Breast epithelium (tissue), 4 donors: ENCODE results near the gene BBLN. TPM values are rescaled to one million over a fixed set of nuclear protein-coding genes. Genes with fewer than 3 reads are reported as not detected.
A peak's percentile ranks its signal among the peaks of the same experiment; 100 is the strongest.
"Not testable (repeated sequence)": the region's sequence is repeated elsewhere in the genome, so short reads cannot be mapped to it uniquely, and the experiment has no call there.

Source experiments
- DNase-seq, 2 donors: peaks; one replicate each; pipeline ENCODE4 v3.0.0-alpha.2; 2019; ENCODE audit warnings: low spot score in 2 of 2
- H3K27ac ChIP-seq, 2 donors: fragments of 200-600 bp; sonication (generic) in 1 of 2; one replicate each; pipeline ENCODE4 v1.5.1; 2016 to 2019; ENCODE audit warnings: mild to moderate bottlenecking in 1 of 2
- H3K27me3 ChIP-seq, 2 donors: fragments of 200-600 bp; sonication (generic) in 1 of 2; one replicate each; pipeline versions ENCODE4 v1.5.1 to v1.6.0; 2017 to 2019; ENCODE audit warnings: control low read depth in 1 of 2, mild to moderate bottlenecking in 1 of 2
- H3K36me3 ChIP-seq: fragments of 200-600 bp; one replicate; pipeline ENCODE4 v1.5.1; 2019
- H3K4me1 ChIP-seq, 2 donors: fragments of 200-600 bp; sonication (generic); one replicate each; pipeline ENCODE4 v1.5.1; 2016 to 2019; ENCODE audit warnings: control low read depth in 1 of 2
- H3K4me3 ChIP-seq, 3 donors: fragments of 200-600 bp; sonication (generic); 1 replicate in 2 of 3; 2 replicates in 1 of 3; pipeline ENCODE4 v1.5.1; 2016 to 2019; ENCODE audit warnings: mild to moderate bottlenecking in 3 of 3, moderate library complexity in 2 of 3
- H3K9me3 ChIP-seq, 2 donors: fragments of 200-600 bp; sonication (generic) in 1 of 2; one replicate each; pipeline ENCODE4 v1.5.1; 2016 to 2019; ENCODE audit warnings: control low read depth in 1 of 2
- CTCF ChIP-seq, 3 donors: fragments of 450-650 bp; IDR thresholded peaks; one replicate each; pipeline ENCODE4 v1.5.1; 2016 to 2017; ENCODE audit warnings: antibody characterized with exemption in 3 of 3, mild to moderate bottlenecking in 3 of 3, moderate library complexity in 3 of 3
- POLR2A ChIP-seq: fragments of 450-650 bp; IDR thresholded peaks from one replicate; pipeline ENCODE4 v1.6.1; 2016; ENCODE audit warnings: antibody characterized with exemption, mild to moderate bottlenecking, moderate library complexity
- POLR2AphosphoS5 ChIP-seq, 3 donors: sonication (generic); formaldehyde crosslinking; IDR thresholded peaks; one replicate each; pipeline ENCODE4 v1.6.1; 2017; ENCODE audit warnings: antibody characterized with exemption in 3 of 3
- intact Hi-C: fragments of 100-400 bp; cut with DNase I; formaldehyde crosslinking; loops from one replicate; pipeline ENCODE4 v1.15.1; 2023; ENCODE audit warnings: low total_unique reads
- total RNA-seq, 3 donors: library from RNA; depleted of rRNA; stranded (reverse); fragments of >200 nt; gene quantifications; one replicate each; pipeline ENCODE4 v1.1.0, GENCODE V29; 2016

The BBLN gene
- 100 to 1,000 TPM; 144 to 232 (median 152) TPM for total RNA-seq

- Histone ChIP-seq H3K9me3 (no peaks in the 10 kb centered on the region), H3K4me3 (peak within 1 kb of the TSS; percentile 73 to 84 (median 80)), H3K27ac (peak within 1 kb of the TSS; percentile 80 to 86), H3K27me3 (no peaks in the 10 kb centered on the region), H3K36me3 (no peaks in the 10 kb centered on the region), H3K4me1 (no peaks in the 10 kb centered on the region)
- intact Hi-C loops: no loop called here
- TF ChIP-seq POLR2A (peak; percentile 60), CTCF (IDR thresholded peaks at IDR 0.05) (no peak), POLR2AphosphoS5 (IDR thresholded peaks at IDR 0.05) (peak; percentile 8 to 79 (median 42))
- peak; percentile 95 to 97 for DNase-seq
These were observed at the start of gene BBLN for GRCh38 chr9:128159784-128160602. BBLN (plus strand) TSS chr9:128160265; CDS start chr9:128160408, 143 bp downstream.

DNA sequence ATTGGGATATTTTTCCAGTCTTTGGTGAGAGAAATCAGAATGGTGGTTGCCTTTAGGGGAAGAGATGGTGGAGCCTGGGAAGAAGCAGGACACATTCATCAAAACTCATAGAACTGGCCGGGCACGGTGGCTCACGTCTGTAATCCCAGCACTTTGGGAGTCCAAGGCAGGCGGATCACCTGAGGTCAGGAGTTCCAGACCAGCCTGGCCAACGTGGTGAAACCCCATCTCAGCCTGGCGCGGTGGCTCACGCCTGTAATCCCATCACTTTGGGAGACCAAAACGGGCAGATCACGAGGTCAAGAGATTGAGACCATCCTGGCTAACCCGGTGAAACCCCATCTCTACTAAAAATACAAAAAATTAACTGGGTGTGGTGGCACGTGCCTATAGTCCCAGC, 48.3 kb upstream of the BBLN start:
- H3K36me3 ChIP-seq, DNase-seq, H3K27ac ChIP-seq, H3K9me3 ChIP-seq, H3K27me3 ChIP-seq, intact Hi-C loops, H3K4me1 ChIP-seq, H3K4me3 ChIP-seq: not testable (repeated sequence)

- no peak for TF ChIP-seq POLR2A
- TF ChIP-seq CTCF (IDR thresholded peaks at IDR 0.05): no peak
- TF ChIP-seq POLR2AphosphoS5 (IDR thresholded peaks at IDR 0.05): no peak
- H3K27ac ChIP-seq: peak overlapping the region in 1 of 2 donors; percentile 51
- no peaks in the 10 kb centered on the region for H3K36me3 ChIP-seq
- H3K27me3 ChIP-seq: no peaks in the 10 kb centered on the region
- intact Hi-C loops: no loop called here
- H3K4me1 ChIP-seq: no peaks in the 10 kb centered on the region
- no peak overlapping the region for H3K4me3 ChIP-seq
- no peaks in the 10 kb centered on the region for H3K9me3 ChIP-seq
- no peak for DNase-seq
These were observed 46.3 kb upstream of the BBLN start for GRCh38 chr9:128113526-128114325.

GRCh38 chr9:128114326-128115186, 45.5 kb upstream of the BBLN start:
- intact Hi-C loops: no loop called here
- TF ChIP-seq POLR2AphosphoS5 (IDR thresholded peaks at IDR 0.05) (no peak), POLR2A (no peak), CTCF (IDR thresholded peaks at IDR 0.05) (no peak)
- Histone ChIP-seq H3K27ac (peak overlapping the region in 1 of 2 donors; percentile 51), H3K36me3 (no peaks in the 10 kb centered on the region), H3K4me3 (no peak overlapping the region), H3K4me1 (no peaks in the 10 kb centered on the region), H3K27me3 (no peaks in the 10 kb centered on the region), H3K9me3 (no peaks in the 10 kb centered on the region)
- DNase-seq: no peak
